ENCODE data around the gene CLEC18C.
"Not testable (repeated sequence)": the region's sequence is repeated elsewhere in the genome, so short reads cannot be mapped to it uniquely, and the experiment has no call there.

GRCh38 chr16:70199170-70199569, 25.6 kb downstream of the CLEC18C start:
- not testable (repeated sequence) for TF ChIP-seq CTCF (conservative IDR thresholded peaks at IDR 0.05 in 1 of 2, IDR thresholded peaks at IDR 0.05 in 1 of 2; ENCODE audit: extremely low read depth in 1 of 2, insufficient read depth in 1 of 2, low read depth in 1 of 2, low read length in 2 of 2); EZH2 (IDR thresholded peaks at IDR 0.05; ENCODE audit: borderline replicate concordance, low read length)

All from mammary epithelial cell (primary cell).